Osteocyte (in vitro differentiated cells): ENCODE data around the gene SPAG8. TPM values are rescaled to one million over a fixed set of nuclear protein-coding genes. Genes with fewer than 3 reads are reported as not detected.

Experiments used
- DNase-seq: peaks from one replicate; pipeline ENCODE4 v3.0.0; 2021; ENCODE audit warnings: mixed read lengths; ENCODE audit not compliant: unreplicated experiment; ENCODE audit errors: extremely low spot score
- H3K27ac Mint-ChIP-seq: one replicate; pipeline ENCODE4 v1.8.0; 2021; ENCODE audit warnings: mild to moderate bottlenecking, mixed read lengths; ENCODE audit not compliant: unreplicated experiment
- H3K27me3 Mint-ChIP-seq: one replicate; pipeline ENCODE4 v1.8.0; 2021; ENCODE audit warnings: mixed read lengths; ENCODE audit not compliant: unreplicated experiment
- H3K36me3 Mint-ChIP-seq: one replicate; pipeline ENCODE4 v1.8.0; 2021; ENCODE audit warnings: mixed read lengths; ENCODE audit not compliant: unreplicated experiment
- H3K4me1 Mint-ChIP-seq: one replicate; pipeline ENCODE4 v1.8.0; 2021; ENCODE audit warnings: mixed read lengths; ENCODE audit not compliant: unreplicated experiment
- H3K4me3 Mint-ChIP-seq: one replicate; pipeline ENCODE4 v1.8.0; 2021; ENCODE audit warnings: mild to moderate bottlenecking, moderate library complexity, mixed read lengths; ENCODE audit not compliant: unreplicated experiment
- H3K9me3 Mint-ChIP-seq: one replicate; pipeline ENCODE4 v1.8.0; 2021; ENCODE audit warnings: mixed read lengths; ENCODE audit not compliant: unreplicated experiment
- CTCF ChIP-seq: fragments of 200-600 bp; sonication (generic); IDR thresholded peaks from 2 replicates; pipeline ENCODE4 v1.5.0; 2021; ENCODE audit warnings: antibody characterized with exemption, mild to moderate bottlenecking, moderate library complexity
- total RNA-seq: library from RNA; stranded (reverse); gene quantifications from 2 replicates; pipeline ENCODE4 v1.2.1, GENCODE V29; 2021

The SPAG8 gene
- total RNA-seq, 1 donor from 2014 or later, result 2.4 TPM

- DNase-seq, result no peak
- no peaks in the 10 kb centered on the region for H3K27me3 Mint-ChIP-seq
- peaks cover 35% of the 10 kb centered on the region for H3K4me1 Mint-ChIP-seq
- peak overlapping the region; percentile 87 for H3K27ac Mint-ChIP-seq
- no peaks in the 10 kb centered on the region for H3K9me3 Mint-ChIP-seq
- no peak for TF ChIP-seq CTCF
- peak overlapping the region; percentile 83 for H3K4me3 Mint-ChIP-seq
- no peaks in the 10 kb centered on the region for H3K36me3 Mint-ChIP-seq
Measured at GRCh38 chr9:35829764-35830096, 17.7 kb upstream of the SPAG8 start.

- TF ChIP-seq CTCF, result no peak
- peak within 1 kb of the TSS; percentile 96 for H3K4me3 Mint-ChIP-seq
- peaks cover 34% of the 10 kb centered on the region for H3K4me1 Mint-ChIP-seq
- no peaks in the 10 kb centered on the region for H3K27me3 Mint-ChIP-seq
- peak within 1 kb of the TSS; percentile 95 for H3K27ac Mint-ChIP-seq
- no peaks in the 10 kb centered on the region for H3K36me3 Mint-ChIP-seq
- H3K9me3 Mint-ChIP-seq, result no peaks in the 10 kb centered on the region
- DNase-seq, result peak; percentile 97
Measured at GRCh38 chr9:35829084-35829763, 17.2 kb upstream of the SPAG8 start, which contains the start of gene TMEM8B. Gene TMEM8B, plus strand, starts transcription at chr9:35829228. Its CDS starts 220 bp downstream, at chr9:35829448.

GRCh38 chr9:35828716-35829083, 16.6 kb upstream of the SPAG8 start, which contains the start of gene FAM221B:
Gene FAM221B, minus strand, starts transcription at chr9:35828732. Its CDS starts 2,571 bp downstream, at chr9:35826161.
- Mint-ChIP-seq H3K9me3 (no peaks in the 10 kb centered on the region), H3K4me3 (peak within 1 kb of the TSS; percentile 96), H3K4me1 (peaks cover 31% of the 10 kb centered on the region), H3K36me3 (no peaks in the 10 kb centered on the region), H3K27me3 (no peaks in the 10 kb centered on the region), H3K27ac (peak within 1 kb of the TSS; percentile 95)
- DNase-seq, result no peak
- no peak for TF ChIP-seq CTCF

GRCh38 chr9:35827486-35827885, 15.4 kb upstream of the SPAG8 start:
- no peak for DNase-seq
- Mint-ChIP-seq H3K4me3 (peak overlapping the region; percentile 11), H3K27me3 (peaks cover 2% of the 10 kb centered on the region), H3K4me1 (peaks cover 29% of the 10 kb centered on the region), H3K27ac (no peak overlapping the region), H3K9me3 (no peaks in the 10 kb centered on the region), H3K36me3 (no peaks in the 10 kb centered on the region)
- TF ChIP-seq CTCF, result no peak

- peaks cover 2% of the 10 kb centered on the region for H3K27me3 Mint-ChIP-seq
Measured at GRCh38 chr9:35826071-35826701, 14.1 kb upstream of the SPAG8 start.

More at GRCh38 chr9:35826071-35826701, 14.1 kb upstream of the SPAG8 start:
- peaks cover 29% of the 10 kb centered on the region for H3K4me1 Mint-ChIP-seq
- H3K36me3 Mint-ChIP-seq, result no peaks in the 10 kb centered on the region
- TF ChIP-seq CTCF, result peak; percentile 79
- H3K9me3 Mint-ChIP-seq, result no peaks in the 10 kb centered on the region
- no peak for DNase-seq
- H3K27ac Mint-ChIP-seq, result peak overlapping the region; percentile 7
- no peak overlapping the region for H3K4me3 Mint-ChIP-seq
